H9 (cell line): ENCODE data around the gene OR8D1. TPM values are rescaled to one million over a fixed set of nuclear protein-coding genes. Genes with fewer than 3 reads are reported as not detected.
A peak's percentile ranks its signal among the peaks of the same experiment; 100 is the strongest.

Experiments
- DNase-seq: peaks from one replicate; pipeline ENCODE4 v3.0.0-alpha.2; 2017
- H2AFZ ChIP-seq: one replicate; pipeline ENCODE4 v1.6.1; 2013; ENCODE audit warnings: mild to moderate bottlenecking, low read length, control low read depth, moderate library complexity
- H2AK5ac ChIP-seq: 2 replicates; pipeline ENCODE4 v1.6.1; 2013; ENCODE audit warnings: low read length, control low read depth, mixed read lengths; ENCODE audit not compliant: insufficient read length
- H2BK120ac ChIP-seq: one replicate; pipeline ENCODE4 v1.6.1; 2013; ENCODE audit warnings: low read depth, mild to moderate bottlenecking, low read length, control low read depth, inconsistent platforms; ENCODE audit not compliant: poor library complexity, severe bottlenecking
- H2BK12ac ChIP-seq: 2 replicates; pipeline ENCODE4 v1.6.1; 2013; ENCODE audit warnings: low read length, control low read depth, mixed read lengths, low read depth; ENCODE audit not compliant: insufficient read length
- H2BK15ac ChIP-seq: 2 replicates; pipeline ENCODE4 v1.6.1; 2013; ENCODE audit warnings: low read depth, low read length, control low read depth
- H2BK20ac ChIP-seq: one replicate; pipeline ENCODE4 v1.6.1; 2013; ENCODE audit warnings: low read depth, mild to moderate bottlenecking, low read length, control low read depth, inconsistent platforms; ENCODE audit not compliant: poor library complexity, severe bottlenecking
- H2BK5ac ChIP-seq: 2 replicates; pipeline ENCODE4 v1.6.1; 2013; ENCODE audit warnings: low read length, control low read depth, mixed read lengths; ENCODE audit not compliant: insufficient read length
- H3K14ac ChIP-seq: 2 replicates; pipeline ENCODE4 v1.6.1; 2013; ENCODE audit warnings: low read length, control low read depth; ENCODE audit not compliant: insufficient read depth
- H3K18ac ChIP-seq: 2 replicates; pipeline ENCODE4 v1.6.1; 2013; ENCODE audit warnings: low read depth, mild to moderate bottlenecking, mixed read lengths, low read length, control low read depth; ENCODE audit not compliant: insufficient read length
- H3K23ac ChIP-seq: 2 replicates; pipeline ENCODE4 v1.6.1; 2013; ENCODE audit warnings: low read length, control low read depth, mixed read lengths, low read depth; ENCODE audit not compliant: insufficient read length
- H3K23me2 ChIP-seq: 2 replicates; pipeline ENCODE4 v1.6.1; 2013; ENCODE audit warnings: low read depth, mild to moderate bottlenecking, mixed read lengths, low read length, control low read depth; ENCODE audit not compliant: insufficient read length, poor library complexity, severe bottlenecking
- H3K27ac ChIP-seq: 2 replicates; pipeline ENCODE4 v1.5.1; 2013; ENCODE audit warnings: low read length, control low read depth, mixed read lengths, low read depth; ENCODE audit not compliant: insufficient read length
- H3K27me3 ChIP-seq: 2 replicates; pipeline ENCODE4 v1.6.1; 2013; ENCODE audit warnings: low read length, control low read depth, inconsistent platforms; ENCODE audit not compliant: insufficient read depth
- H3K4ac ChIP-seq: 2 replicates; pipeline ENCODE4 v1.6.1; 2013; ENCODE audit warnings: low read depth, mild to moderate bottlenecking, control low read depth, inconsistent platforms, low read length, moderate library complexity
- H3K4me1 ChIP-seq: 2 replicates; pipeline ENCODE4 v1.6.1; 2013; ENCODE audit warnings: low read length, control low read depth, inconsistent platforms; ENCODE audit not compliant: insufficient read depth
- H3K4me2 ChIP-seq: 2 replicates; pipeline ENCODE4 v1.6.1; 2013; ENCODE audit warnings: low read length, control low read depth, mixed read lengths; ENCODE audit not compliant: insufficient read length, insufficient read depth
- H3K56ac ChIP-seq: 2 replicates; pipeline ENCODE4 v1.6.1; 2013; ENCODE audit warnings: low read depth, mild to moderate bottlenecking, mixed read lengths, low read length, control low read depth; ENCODE audit not compliant: insufficient read length
- H3K79me1 ChIP-seq: 2 replicates; pipeline ENCODE4 v1.6.1; 2013; ENCODE audit warnings: low read depth, mild to moderate bottlenecking, moderate library complexity, low read length, control low read depth, inconsistent platforms; ENCODE audit not compliant: insufficient read depth, poor library complexity, severe bottlenecking
- H3K79me2 ChIP-seq: 2 replicates; pipeline ENCODE4 v1.6.1; 2013; ENCODE audit warnings: low read length, control low read depth, inconsistent platforms; ENCODE audit not compliant: insufficient read depth
- H3K9ac ChIP-seq: 2 replicates; pipeline ENCODE4 v1.6.1; 2013; ENCODE audit warnings: low read length, control low read depth, mixed read lengths; ENCODE audit not compliant: insufficient read length; ENCODE audit errors: extremely low read depth
- H3K9me3 ChIP-seq: one replicate; pipeline ENCODE4 v1.6.1; 2013; ENCODE audit warnings: low read depth, low read length, inconsistent platforms; ENCODE audit not compliant: control insufficient read depth
- H3T11ph ChIP-seq: one replicate; pipeline ENCODE4 v1.6.1; 2013; ENCODE audit warnings: mild to moderate bottlenecking, low read length, control low read depth, inconsistent platforms
- H4K20me1 ChIP-seq: one replicate; pipeline ENCODE4 v1.6.1; 2013; ENCODE audit not compliant: control insufficient read depth, insufficient read length, insufficient read depth
- H4K5ac ChIP-seq: 2 replicates; pipeline ENCODE4 v1.6.1; 2013; ENCODE audit warnings: low read depth, mild to moderate bottlenecking, mixed read lengths, low read length, control low read depth; ENCODE audit not compliant: insufficient read length
- H4K8ac ChIP-seq: replicated peaks from 2 replicates; pipeline ENCODE4 v1.6.1; 2013; ENCODE audit warnings: low read length, control low read depth, mixed read lengths, low read depth; ENCODE audit not compliant: insufficient read length
- H4K91ac ChIP-seq: 2 replicates; pipeline ENCODE4 v1.6.1; 2013; ENCODE audit warnings: low read depth, mild to moderate bottlenecking, moderate library complexity, mixed read lengths, low read length, control low read depth; ENCODE audit not compliant: insufficient read length
- H3K27ac Mint-ChIP-seq, 3 experiments: 2 replicates in 2 of 3; 3 replicates in 1 of 3; pipeline ENCODE4 v1.8.0; 2020 to 2021; ENCODE audit warnings: mixed read lengths in 3 of 3, mild to moderate bottlenecking in 1 of 3, moderate library complexity in 1 of 3
- H3K27me3 Mint-ChIP-seq: 2 replicates; pipeline ENCODE4 v1.8.0; 2021; ENCODE audit warnings: low read depth, mild to moderate bottlenecking, moderate library complexity, mixed read lengths
- H3K36me3 Mint-ChIP-seq, 3 experiments: 2 replicates in 2 of 3; 3 replicates in 1 of 3; pipeline ENCODE4 v1.8.0; 2020 to 2021; ENCODE audit warnings: low read depth in 3 of 3, mixed read lengths in 3 of 3; ENCODE audit not compliant: insufficient read depth in 1 of 3
- H3K4me1 Mint-ChIP-seq, 2 experiments: 2 replicates each; pipeline ENCODE4 v1.8.0; 2020; ENCODE audit warnings: mixed read lengths in 2 of 2
- H3K4me3 Mint-ChIP-seq, 2 experiments: 2 replicates in 1 of 2; 3 replicates in 1 of 2; pipeline ENCODE4 v1.8.0; 2020 to 2021; ENCODE audit warnings: mild to moderate bottlenecking in 2 of 2, mixed read lengths in 2 of 2, moderate library complexity in 1 of 2
- H3K9me3 Mint-ChIP-seq, 2 experiments: 2 replicates in 1 of 2; 3 replicates in 1 of 2; pipeline ENCODE4 v1.8.0; 2020; ENCODE audit warnings: mild to moderate bottlenecking in 2 of 2, mixed read lengths in 2 of 2, moderate library complexity in 1 of 2
- CTCF ChIP-seq: fragments of 200-600 bp; sonication (generic); conservative IDR thresholded peaks from 3 replicates; pipeline ENCODE4 v1.8.0; 2021; ENCODE audit warnings: antibody characterized with exemption, mild to moderate bottlenecking
- WGBS: extraction: QIAGEN DNeasy Blood & Tissue Kit; methylation state at CpG from one replicate; pipeline ENCODE4 v1.1.7; 2013; ENCODE audit warnings: missing lambda C conversion rate, low lambda C conversion rate, mixed read lengths; ENCODE audit not compliant: insufficient read length; ENCODE audit errors: extremely low coverage; 5-methylcytosine and 5-hydroxymethylcytosine counted together
- total RNA-seq: library from RNA; stranded (reverse); gene quantifications from 2 replicates; pipeline ENCODE4 v1.2.1, GENCODE V29; 2021

Gene OR8D1
- total RNA-seq, 1 experiment from 2014 or later = not detected

- Histone ChIP-seq H3K4me1 (no peaks in the 10 kb centered on the region), H3K27ac (no peak overlapping the region), H3K79me1 (no peaks in the 10 kb centered on the region), H4K91ac (no peak overlapping the region), H3T11ph (no peak overlapping the region), H2BK15ac (no peak overlapping the region), H2BK20ac (no peak overlapping the region), H4K20me1 (no peaks in the 10 kb centered on the region), H3K79me2 (no peaks in the 10 kb centered on the region), H2BK5ac (no peak overlapping the region), H4K5ac (no peak overlapping the region), H3K18ac (no peak overlapping the region), H3K14ac (no peak overlapping the region), H2AK5ac (no peak overlapping the region), H2BK120ac (no peak overlapping the region), H3K23ac (no peak overlapping the region), H3K4ac (no peak overlapping the region), H4K8ac (no peak overlapping the region), H3K4me2 (no peak overlapping the region), H2AFZ (no peak overlapping the region), H3K9me3 (no peaks in the 10 kb centered on the region), H2BK12ac (no peak overlapping the region), H3K23me2 (no peaks in the 10 kb centered on the region), H3K9ac (no peak overlapping the region), H3K27me3 (no peaks in the 10 kb centered on the region), H3K56ac (no peak overlapping the region)
- Mint-ChIP-seq H3K27me3 (no peaks in the 10 kb centered on the region; the same call in none of the 2 replicates), H3K9me3 (peaks cover 21% of the 10 kb centered on the region in 2 experiments), H3K4me1 (peaks cover 0 to 6% of the 10 kb centered on the region in 2 experiments; a peak in 2 of 4 replicates), H3K4me3 (no peak overlapping the region), H3K36me3 (peaks cover 0 to 21% (median 19%) of the 10 kb centered on the region in 3 experiments; a peak in 6 of 7 replicates), H3K27ac (peak overlapping the region in 1 of 3 experiments; percentile 25; a peak in 3 of 7 replicates)
- no peak for DNase-seq
- no peak for TF ChIP-seq CTCF
- no CpG with 5 or more reads among the region's 1 CpG for WGBS
Observed at GRCh38 chr11:124327775-124328174, 14.0 kb upstream of the OR8D1 start.
